HepG2 (cell line): ENCODE measurements around the gene SEMA3B. TPM values are rescaled to one million over a fixed set of nuclear protein-coding genes. Genes with fewer than 3 reads are reported as not detected.
A peak's percentile ranks its signal among the peaks of the same experiment; 100 is the strongest.

Experiments
- ATAC-seq: fragments of 200-7000 bp; cut with Tn5 transposase; 3 replicates; pipeline ENCODE4 v1.9.1; 2020; ENCODE audit warnings: mild to moderate bottlenecking, moderate library complexity
- BruUV-seq: library from RNA; stranded (reverse); fragments of 400-500 nt; replicated peaks from 2 replicates; lab custom pipeline; 2021; lab: Mats Ljungman, UMichigan
- CTCF ChIA-PET: fragments of 300-600 bp; formaldehyde crosslinking; extraction: SDS; loops from one replicate; lab custom pipeline; 2021; ENCODE audit warnings: low total read pairs, inconsistent platforms, low intra/inter-chr PET ratio; lab: Yijun Ruan, JAX
- POLR2A ChIA-PET: fragments of 350-600 bp; sonication (Branson Sonifier 250); formaldehyde crosslinking; loops from one replicate; lab custom pipeline; 2020; ENCODE audit warnings: antibody characterized with exemption, inconsistent platforms; lab: Yijun Ruan, JAX
- DNase-seq: peaks from one replicate; pipeline ENCODE4 v3.0.0-alpha.2; 2015; ENCODE audit warnings: low spot score
- FAIRE-seq: peaks from 3 replicates; lab custom pipeline; 2011; peaks lifted over from hg19 to GRCh38; lab: Jason Lieb, UNC
- H2AFZ ChIP-seq: one replicate; pipeline ENCODE4 v1.6.1; 2011; ENCODE audit warnings: low read length, inconsistent platforms
- H3K27ac ChIP-seq: fragments of 300-600 bp; 3 replicates; pipeline ENCODE4 v1.8.0; 2011; ENCODE audit warnings: mixed run types, mild to moderate bottlenecking, mixed read lengths, low read length, inconsistent platforms; ENCODE audit not compliant: insufficient read depth; ENCODE audit errors: extremely low read length
- H3K27me3 ChIP-seq, 2 experiments: fragments of 200-600 bp in 1 of 2; 2 replicates in 1 of 2; 3 replicates in 1 of 2; pipeline versions ENCODE4 v1.6.0 to v1.8.0; 2011; ENCODE audit warnings: low read length in 2 of 2, mild to moderate bottlenecking in 2 of 2, moderate library complexity in 2 of 2, inconsistent platforms in 1 of 2; ENCODE audit not compliant: insufficient read depth in 2 of 2, control insufficient read depth in 1 of 2
- H3K36me3 ChIP-seq, 2 experiments: fragments of 200-600 bp in 1 of 2; replicated peaks in 1 of 2; 2 replicates in 1 of 2; 3 replicates in 1 of 2; pipeline versions ENCODE4 v1.5.1 to v1.8.0; 2011; ENCODE audit warnings: low read length in 2 of 2, inconsistent platforms in 1 of 2; ENCODE audit not compliant: insufficient read depth in 2 of 2, control insufficient read depth in 1 of 2
- H3K4me1 ChIP-seq: 2 replicates; pipeline ENCODE4 v1.5.1; 2012; ENCODE audit warnings: low read length, inconsistent platforms; ENCODE audit not compliant: insufficient read depth
- H3K4me2 ChIP-seq: 2 replicates; pipeline ENCODE4 v1.6.0; 2011; ENCODE audit warnings: low read depth, low read length, inconsistent platforms
- H3K4me3 ChIP-seq, 3 experiments: fragments of 200-600 bp in 1 of 3; sonication (generic), shearing (Covaris generic) in 1 of 3; replicated peaks in 1 of 3; 2 replicates each; pipeline ENCODE4 v1.5.1; 2011 to 2016; ENCODE audit warnings: low read length in 3 of 3, inconsistent platforms in 2 of 3, low read depth in 2 of 3, mild to moderate bottlenecking in 2 of 3, control low read depth in 1 of 3, mixed read lengths in 1 of 3; ENCODE audit not compliant: insufficient read depth in 1 of 3
- H3K79me2 ChIP-seq: one replicate; pipeline ENCODE4 v1.6.1; 2011; ENCODE audit warnings: low read length, inconsistent platforms; ENCODE audit not compliant: insufficient read depth
- H3K9ac ChIP-seq: 2 replicates; pipeline ENCODE4 v1.6.0; 2011; ENCODE audit warnings: mild to moderate bottlenecking, low read depth, low read length, inconsistent platforms; ENCODE audit not compliant: insufficient read depth
- H3K9me3 ChIP-seq: 2 replicates; pipeline ENCODE4 v1.5.1; 2012; ENCODE audit warnings: mild to moderate bottlenecking, low read length
- H4K20me1 ChIP-seq: 2 replicates; pipeline ENCODE4 v1.6.0; 2011; ENCODE audit warnings: inconsistent platforms, mild to moderate bottlenecking, low read length, moderate library complexity; ENCODE audit not compliant: insufficient read depth
- DNMT3B ChIP-seq: conservative IDR thresholded peaks from 2 replicates; pipeline ENCODE4 v1.6.1; 2016; ENCODE audit warnings: missing biosample characterization, control low read depth
- MYNN ChIP-seq: sonication (generic); formaldehyde crosslinking; IDR thresholded peaks from 2 replicates; pipeline ENCODE4 v1.4.0; 2020; ENCODE audit warnings: mild to moderate bottlenecking, low read depth, missing genetic modification reagents
- NR2F6 ChIP-seq, 2 experiments: IDR thresholded peaks; 2 replicates each; pipeline ENCODE4 v1.6.1; 2016; ENCODE audit warnings: antibody characterized with exemption in 1 of 2, mild to moderate bottlenecking in 1 of 2
- PHF21A ChIP-seq: sonication (generic); formaldehyde crosslinking; IDR thresholded peaks from 2 replicates; pipeline ENCODE4 v1.5.0; 2020; ENCODE audit warnings: mild to moderate bottlenecking, missing genetic modification reagents
- SRSF1 ChIP-seq: fragments of 200-400 bp; formaldehyde crosslinking; optimal IDR thresholded peaks from 2 replicates; pipeline ENCODE3; 2017; ENCODE audit warnings: mild to moderate bottlenecking, low read depth, low read length, moderate library complexity
- TCF12 ChIP-seq, 2 experiments: fragments of 450-650 bp in 1 of 2; sonication (generic) in 1 of 2; formaldehyde crosslinking in 1 of 2; IDR thresholded peaks; 2 replicates each; pipeline versions ENCODE4 v1.6.1 to v1.8.0; 2017 to 2022; ENCODE audit warnings: antibody characterized with exemption in 1 of 2, mild to moderate bottlenecking in 1 of 2, missing genetic modification reagents in 1 of 2, moderate library complexity in 1 of 2
- ZFP36 ChIP-seq: fragments of 150-350 bp; IDR thresholded peaks from 2 replicates; pipeline ENCODE4 v1.6.1; 2018; ENCODE audit warnings: borderline replicate concordance, low read length, low read depth; ENCODE audit not compliant: partially characterized antibody
- ZNF446 ChIP-seq: sonication (generic); formaldehyde crosslinking; IDR thresholded peaks from 2 replicates; pipeline ENCODE4 v1.5.0; 2020; ENCODE audit warnings: mild to moderate bottlenecking, missing genetic modification reagents
- ZNF547 ChIP-seq: sonication (generic); formaldehyde crosslinking; IDR thresholded peaks from 2 replicates; pipeline ENCODE4 v1.5.1; 2020; ENCODE audit warnings: mild to moderate bottlenecking, missing genetic modification reagents
- WGBS: methylation state at CpG from one replicate; pipeline ENCODE4 v1.1.6; 2017; ENCODE audit warnings: low lambda C conversion rate; 5-methylcytosine and 5-hydroxymethylcytosine counted together
- in situ Hi-C: cut with HindIII; loops from 2 replicates; pipeline ENCODE4 v1.10.0; 2017; ENCODE audit warnings: low pct_unique_long_range_greater_than_20kb; ENCODE audit not compliant: extremely low pct_ligation_motif_present
- intact Hi-C: fragments of 100-400 bp; cut with micrococcal nuclease; formaldehyde crosslinking; loops from one replicate; pipeline ENCODE4 v1.10.0; 2022; ENCODE audit not compliant: unreplicated experiment
- polyA plus RNA-seq, 8 experiments: library from polyadenylated mRNA; depleted of rRNA in 3 of 8; stranded (reverse) in 7 of 8; unstranded in 1 of 8; fragments of >200 nt; fragmentation: Illumina TruSeq in 4 of 8; extraction: Trizol in 4 of 8; gene quantifications; 2 replicates each; pipeline versions ENCODE4 v1.2.1 to v1.2.3, GENCODE V29; 2011 to 2016; ENCODE audit warnings: low read depth in 4 of 8, missing spikeins in 1 of 8, mixed read lengths in 1 of 8; ENCODE audit not compliant: insufficient read depth in 1 of 8
- total RNA-seq, 5 experiments: library from RNA; depleted of rRNA; stranded (reverse); fragments of >200 nt; fragmentation: Illumina TruSeq; extraction: Trizol; gene quantifications; 2 replicates each; pipeline ENCODE4 v1.2.3, GENCODE V29; 2016; ENCODE audit warnings: low read depth in 1 of 5
- TF ChIP-seq, protein P1 (sequence below): sonication (generic); formaldehyde crosslinking; IDR thresholded peaks from 2 replicates; pipeline ENCODE4 v1.5.1; 2020; ENCODE audit warnings: mild to moderate bottlenecking, missing genetic modification reagents, moderate library complexity
- TF ChIP-seq, protein P2 (sequence below): sonication (generic); formaldehyde crosslinking; IDR thresholded peaks from 2 replicates; pipeline ENCODE4 v1.5.1; 2020; ENCODE audit warnings: missing genetic modification reagents, mild to moderate bottlenecking, borderline replicate concordance
- TF ChIP-seq, protein P3 (sequence below): sonication (generic); formaldehyde crosslinking; IDR thresholded peaks from 2 replicates; pipeline ENCODE4 v1.5.0; 2020; ENCODE audit warnings: mild to moderate bottlenecking, missing genetic modification reagents, borderline replicate concordance
- TF ChIP-seq, protein P4 (sequence below): sonication (generic); formaldehyde crosslinking; IDR thresholded peaks from 2 replicates; pipeline ENCODE4 v1.4.0; 2020; ENCODE audit warnings: missing genetic modification reagents

SEMA3B gene
- total and polyA plus RNA-seq, 2 of the 13 experiments (the other 11 are each of a cell fraction or from before 2014, with no cell fraction given) = 93.2 to 158 TPM

DNA sequence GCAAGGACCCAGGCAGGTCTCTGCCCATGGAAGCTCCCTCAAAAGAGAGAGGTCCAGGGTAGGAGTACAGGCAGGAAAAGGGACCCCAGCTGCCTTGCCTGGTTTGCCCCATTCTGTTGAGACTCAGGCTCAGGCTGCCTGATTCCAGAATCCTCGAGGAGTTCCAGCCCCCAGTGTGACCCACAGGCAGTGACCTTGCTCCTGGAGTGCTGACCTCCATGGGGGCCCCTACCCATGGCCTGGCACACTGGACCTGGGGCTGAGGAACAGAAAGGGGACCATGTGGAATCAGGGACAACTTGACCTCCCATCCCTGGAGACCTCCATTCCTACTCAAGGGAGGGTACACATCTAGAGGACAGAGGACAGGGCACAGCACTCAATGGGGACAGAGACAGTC, 3.4 kb upstream of the SEMA3B start:
- H2AFZ ChIP-seq = no peak overlapping the region
- BruUV-seq = no TSS peak
- H4K20me1 ChIP-seq = no peaks in the 10 kb centered on the region
- POLR2A ChIA-PET = interaction anchor here (1.2 to 6.8 kb wide), 9 partner anchors 14 to 70 kb away, joined by 6 to 51 read pairs (median 19); partner anchors contain the start of genes GNAI2, HYAL3, IFRD2 and LSMEM2
- H3K27me3 ChIP-seq = no peaks in the 10 kb centered on the region; a peak in 1 of 5 replicates
- H3K9ac ChIP-seq = peak overlapping the region; percentile 94
- peak overlapping the region in 1 of 3 experiments; percentile 61; a peak in 2 of 6 replicates for H3K4me3 ChIP-seq
- TF ChIP-seq NR2F6 (IDR thresholded peaks at IDR 0.05) (0 out of 2 replicates have a peak, but pooled peaks have one; percentile 21), NR2F6 (CRISPR knock-in tag; IDR thresholded peaks at IDR 0.05) (no peak), SRSF1 (peak; percentile 4), PHF21A (0 out of 2 replicates have a peak, but pooled peaks have one; percentile 3), DNMT3B (CRISPR knock-in tag) (no peak), ZNF547 (0 out of 2 replicates have a peak, but pooled peaks have one; percentile 29), MYNN (CRISPR knock-in tag) (no peak), ZNF446 (no peak), ZFP36 (no peak), TCF12 (IDR thresholded peaks at IDR 0.05) (no peak), TCF12 (CRISPR knock-in tag; IDR thresholded peaks at IDR 0.05) (no peak)
- TF ChIP-seq, protein P1, sequence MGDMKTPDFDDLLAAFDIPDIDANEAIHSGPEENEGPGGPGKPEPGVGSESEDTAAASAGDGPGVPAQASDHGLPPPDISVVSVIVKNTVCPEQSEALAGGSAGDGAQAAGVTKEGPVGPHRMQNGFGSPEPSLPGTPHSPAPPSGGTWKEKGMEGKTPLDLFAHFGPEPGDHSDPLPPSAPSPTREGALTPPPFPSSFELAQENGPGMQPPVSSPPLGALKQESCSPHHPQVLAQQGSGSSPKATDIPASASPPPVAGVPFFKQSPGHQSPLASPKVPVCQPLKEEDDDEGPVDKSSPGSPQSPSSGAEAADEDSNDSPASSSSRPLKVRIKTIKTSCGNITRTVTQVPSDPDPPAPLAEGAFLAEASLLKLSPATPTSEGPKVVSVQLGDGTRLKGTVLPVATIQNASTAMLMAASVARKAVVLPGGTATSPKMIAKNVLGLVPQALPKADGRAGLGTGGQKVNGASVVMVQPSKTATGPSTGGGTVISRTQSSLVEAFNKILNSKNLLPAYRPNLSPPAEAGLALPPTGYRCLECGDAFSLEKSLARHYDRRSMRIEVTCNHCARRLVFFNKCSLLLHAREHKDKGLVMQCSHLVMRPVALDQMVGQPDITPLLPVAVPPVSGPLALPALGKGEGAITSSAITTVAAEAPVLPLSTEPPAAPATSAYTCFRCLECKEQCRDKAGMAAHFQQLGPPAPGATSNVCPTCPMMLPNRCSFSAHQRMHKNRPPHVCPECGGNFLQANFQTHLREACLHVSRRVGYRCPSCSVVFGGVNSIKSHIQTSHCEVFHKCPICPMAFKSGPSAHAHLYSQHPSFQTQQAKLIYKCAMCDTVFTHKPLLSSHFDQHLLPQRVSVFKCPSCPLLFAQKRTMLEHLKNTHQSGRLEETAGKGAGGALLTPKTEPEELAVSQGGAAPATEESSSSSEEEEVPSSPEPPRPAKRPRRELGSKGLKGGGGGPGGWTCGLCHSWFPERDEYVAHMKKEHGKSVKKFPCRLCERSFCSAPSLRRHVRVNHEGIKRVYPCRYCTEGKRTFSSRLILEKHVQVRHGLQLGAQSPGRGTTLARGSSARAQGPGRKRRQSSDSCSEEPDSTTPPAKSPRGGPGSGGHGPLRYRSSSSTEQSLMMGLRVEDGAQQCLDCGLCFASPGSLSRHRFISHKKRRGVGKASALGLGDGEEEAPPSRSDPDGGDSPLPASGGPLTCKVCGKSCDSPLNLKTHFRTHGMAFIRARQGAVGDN = 0 out of 2 replicates have a peak, but pooled peaks have one; percentile 2
- TF ChIP-seq, protein P2, sequence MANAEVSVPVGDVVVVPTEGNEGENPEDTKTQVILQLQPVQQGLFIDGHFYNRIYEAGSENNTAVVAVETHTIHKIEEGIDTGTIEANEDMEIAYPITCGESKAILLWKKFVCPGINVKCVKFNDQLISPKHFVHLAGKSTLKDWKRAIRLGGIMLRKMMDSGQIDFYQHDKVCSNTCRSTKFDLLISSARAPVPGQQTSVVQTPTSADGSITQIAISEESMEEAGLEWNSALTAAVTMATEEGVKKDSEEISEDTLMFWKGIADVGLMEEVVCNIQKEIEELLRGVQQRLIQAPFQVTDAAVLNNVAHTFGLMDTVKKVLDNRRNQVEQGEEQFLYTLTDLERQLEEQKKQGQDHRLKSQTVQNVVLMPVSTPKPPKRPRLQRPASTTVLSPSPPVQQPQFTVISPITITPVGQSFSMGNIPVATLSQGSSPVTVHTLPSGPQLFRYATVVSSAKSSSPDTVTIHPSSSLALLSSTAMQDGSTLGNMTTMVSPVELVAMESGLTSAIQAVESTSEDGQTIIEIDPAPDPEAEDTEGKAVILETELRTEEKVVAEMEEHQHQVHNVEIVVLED (CRISPR knock-in tag) = 0 out of 2 replicates have a peak, but pooled peaks have one; percentile 34
- TF ChIP-seq, protein P3, sequence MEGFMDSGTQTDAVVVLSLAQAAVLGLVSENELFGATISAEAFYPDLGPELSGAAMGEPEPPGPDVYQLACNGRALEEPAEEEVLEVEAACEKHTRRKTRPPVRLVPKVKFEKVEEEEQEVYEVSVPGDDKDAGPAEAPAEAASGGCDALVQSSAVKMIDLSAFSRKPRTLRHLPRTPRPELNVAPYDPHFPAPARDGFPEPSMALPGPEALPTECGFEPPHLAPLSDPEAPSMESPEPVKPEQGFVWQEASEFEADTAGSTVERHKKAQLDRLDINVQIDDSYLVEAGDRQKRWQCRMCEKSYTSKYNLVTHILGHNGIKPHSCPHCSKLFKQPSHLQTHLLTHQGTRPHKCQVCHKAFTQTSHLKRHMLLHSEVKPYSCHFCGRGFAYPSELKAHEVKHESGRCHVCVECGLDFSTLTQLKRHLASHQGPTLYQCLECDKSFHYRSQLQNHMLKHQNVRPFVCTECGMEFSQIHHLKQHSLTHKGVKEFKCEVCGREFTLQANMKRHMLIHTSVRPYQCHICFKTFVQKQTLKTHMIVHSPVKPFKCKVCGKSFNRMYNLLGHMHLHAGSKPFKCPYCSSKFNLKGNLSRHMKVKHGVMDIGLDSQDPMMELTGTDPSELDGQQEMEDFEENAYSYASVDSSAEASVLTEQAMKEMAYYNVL (CRISPR knock-in tag) = no peak
- TF ChIP-seq, protein P4, sequence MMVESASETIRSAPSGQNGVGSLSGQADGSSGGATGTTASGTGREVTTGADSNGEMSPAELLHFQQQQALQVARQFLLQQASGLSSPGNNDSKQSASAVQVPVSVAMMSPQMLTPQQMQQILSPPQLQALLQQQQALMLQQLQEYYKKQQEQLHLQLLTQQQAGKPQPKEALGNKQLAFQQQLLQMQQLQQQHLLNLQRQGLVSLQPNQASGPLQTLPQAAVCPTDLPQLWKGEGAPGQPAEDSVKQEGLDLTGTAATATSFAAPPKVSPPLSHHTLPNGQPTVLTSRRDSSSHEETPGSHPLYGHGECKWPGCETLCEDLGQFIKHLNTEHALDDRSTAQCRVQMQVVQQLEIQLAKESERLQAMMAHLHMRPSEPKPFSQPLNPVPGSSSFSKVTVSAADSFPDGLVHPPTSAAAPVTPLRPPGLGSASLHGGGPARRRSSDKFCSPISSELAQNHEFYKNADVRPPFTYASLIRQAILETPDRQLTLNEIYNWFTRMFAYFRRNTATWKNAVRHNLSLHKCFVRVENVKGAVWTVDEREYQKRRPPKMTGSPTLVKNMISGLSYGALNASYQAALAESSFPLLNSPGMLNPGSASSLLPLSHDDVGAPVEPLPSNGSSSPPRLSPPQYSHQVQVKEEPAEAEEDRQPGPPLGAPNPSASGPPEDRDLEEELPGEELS (CRISPR knock-in tag) = no peak
- TF ChIP-seq, all 625 proteins: peak for 6
- Histone ChIP-seq H3K4me1 (peaks cover 88% of the 10 kb centered on the region), H3K79me2 (peaks cover 26% of the 10 kb centered on the region), H3K4me2 (peak overlapping the region; percentile 98), H3K36me3 (no peaks in the 10 kb centered on the region; a peak in 1 of 5 replicates), H3K27ac (peak overlapping the region; percentile 96), H3K9me3 (no peaks in the 10 kb centered on the region)
- no peak for DNase-seq
- CTCF ChIA-PET = no interaction called here
- no peak for FAIRE-seq
- WGBS = 0% methylated on average over 1 of the region's 1 CpG
- no peak for ATAC-seq
- intact Hi-C loops (no loop called here), in situ Hi-C loops (no loop called here)
